Psoas muscle (tissue), 8 donors: Measurements from ENCODE around the gene SLC28A2. TPM values are rescaled to one million over a fixed set of nuclear protein-coding genes. Genes with fewer than 3 reads are reported as not detected.

Source experiments
- ATAC-seq, 4 donors: fragments of 200-7000 bp; cut with Tn5 transposase; one replicate each; pipeline ENCODE4 v1.9.1; 2020; ENCODE audit warnings: moderate library complexity in 3 of 4, mild to moderate bottlenecking in 2 of 4
- DNase-seq, 2 donors: peaks; one replicate each; pipeline ENCODE4 v3.0.0-alpha.2; 2020
- H3K27ac ChIP-seq: fragments of 200-600 bp; one replicate; pipeline ENCODE4 v1.8.0; 2022
- H3K27me3 ChIP-seq, 3 donors: fragments of 200-600 bp in 1 of 3; one replicate each; pipeline versions ENCODE4 v1.6.1 to v1.8.0; 2013 to 2022; ENCODE audit warnings: low read length in 2 of 3, mild to moderate bottlenecking in 2 of 3, moderate library complexity in 1 of 3; ENCODE audit not compliant: insufficient read depth in 3 of 3
- H3K36me3 ChIP-seq, 2 donors: fragments of 200-600 bp in 1 of 2; one replicate each; pipeline versions ENCODE4 v1.6.1 to v1.8.0; 2013 to 2022; ENCODE audit warnings: low read depth in 1 of 2, mild to moderate bottlenecking in 1 of 2, moderate library complexity in 1 of 2; ENCODE audit not compliant: insufficient read depth in 1 of 2
- H3K4me1 ChIP-seq: fragments of 200-600 bp; one replicate; pipeline ENCODE4 v1.8.0; 2022
- H3K4me3 ChIP-seq: fragments of 200-600 bp; one replicate; pipeline ENCODE4 v1.8.0; 2022; ENCODE audit warnings: mild to moderate bottlenecking
- H3K9me3 ChIP-seq: fragments of 200-600 bp; one replicate; pipeline ENCODE4 v1.8.0; 2022
- CTCF ChIP-seq: fragments of 200-600 bp; IDR thresholded peaks from one replicate; pipeline ENCODE4 v1.8.0; 2022; ENCODE audit warnings: antibody characterized with exemption
- WGBS, 3 donors: extraction: QIAGEN DNeasy Blood & Tissue Kit; methylation state at CpG; one replicate each; pipeline versions ENCODE4 v1.1.6 to v1.1.7; 2013; 5-methylcytosine and 5-hydroxymethylcytosine counted together
- intact Hi-C, 2 donors: fragments of 100-400 bp; cut with DNase I; formaldehyde crosslinking; loops; one replicate each; pipeline versions ENCODE4 v1.11.0 to v1.14.2; 2022
- polyA plus RNA-seq, 3 donors: library from polyadenylated mRNA; stranded (reverse); fragments of 200-250 nt; gene quantifications; one replicate each; pipeline ENCODE4 v1.2.3, GENCODE V29; 2013
- total RNA-seq, 4 donors: library from RNA; stranded (reverse); fragmentation: NEBNext Ultra II Directional in 2 of 4; extraction: Animal tissue kit (Norgen Biotek cat#: 25700) in 2 of 4; gene quantifications; one replicate each; pipeline versions ENCODE4 v1.2.1 to v1.2.4, GENCODE V29; 2021 to 2023
- donor health status: healthy with polysubstance abuse.
- donor health status: DM: no; HTN: no; CAD: no; lungs with moderate emphysema.
- donor health status: Bipolar disorder and iron deficiency.
- donor health status: healthy.
- donor health status: DM: yes; HTN: yes; CAD: no.
- donor health status: DM: no; HTN: no; CAD: no.
- donor health status: DM: no; HTN: no; CAD: no.
- donor health status: DM: yes; HTN: yes; CAD: no.

The SLC28A2 gene
- total and polyA plus RNA-seq, 7 donors: 0.01 TPM; not detected in 6

DNA sequence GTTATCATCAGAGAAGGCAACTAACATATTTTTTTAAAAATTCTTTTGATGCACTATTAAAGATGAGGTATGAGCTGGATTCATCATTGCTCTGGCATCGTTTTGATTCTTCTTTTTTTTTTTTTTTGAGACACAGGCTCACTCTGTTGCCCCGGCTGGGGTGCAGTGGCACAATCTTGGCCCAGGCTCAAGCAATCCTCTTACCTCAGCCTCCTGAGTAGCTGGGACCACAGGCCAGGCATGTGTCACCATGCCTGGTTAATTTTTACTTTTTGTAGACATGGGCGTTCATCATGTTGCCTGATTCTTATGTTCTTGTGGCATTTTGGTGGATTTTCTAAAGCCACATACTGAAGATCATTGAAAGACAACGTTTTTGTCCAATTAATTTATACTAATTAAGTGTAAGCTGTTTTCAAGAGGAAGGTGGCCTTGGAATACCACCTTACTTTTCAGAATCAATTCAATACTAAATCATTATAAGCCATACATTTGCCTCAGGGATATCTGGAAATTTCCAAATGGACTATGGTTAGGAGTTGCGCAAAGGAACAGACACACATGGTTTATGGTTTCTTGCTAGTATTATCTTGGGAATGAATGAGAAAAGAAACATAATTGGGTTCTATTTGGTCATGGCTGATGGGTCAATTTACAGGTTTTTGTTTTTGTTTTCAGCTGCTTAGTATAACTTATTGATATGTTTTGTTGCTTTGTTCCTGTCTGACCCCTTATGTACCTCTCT lies 22.8 kb downstream of the SLC28A2 start:
- Histone ChIP-seq H3K4me3 (no peak overlapping the region), H3K36me3 (no peaks in the 10 kb centered on the region), H3K9me3 (no peaks in the 10 kb centered on the region), H3K4me1 (peaks cover 11% of the 10 kb centered on the region), H3K27me3 (no peaks in the 10 kb centered on the region), H3K27ac (no peak overlapping the region)
- TF ChIP-seq CTCF: no peak
- WGBS, 3 donors: 74 to 86% (median 77%) methylated on average over 5 of the region's 5 CpGs
- intact Hi-C loops: no loop called here
- ATAC-seq (no peak), DNase-seq (no peak)

- no peaks in the 10 kb centered on the region for H3K27me3 ChIP-seq
- H3K4me3 ChIP-seq: no peak overlapping the region
- H3K36me3 ChIP-seq: no peaks in the 10 kb centered on the region
- WGBS, 3 donors: 0 to 6% (median 2%) methylated on average over 2 of the region's 2 CpGs
- H3K4me1 ChIP-seq: peaks cover 11% of the 10 kb centered on the region
- peak; percentile 50 for TF ChIP-seq CTCF
- intact Hi-C loops: no loop called here
- DNase-seq: no peak
- no peaks in the 10 kb centered on the region for H3K9me3 ChIP-seq
- ATAC-seq: no peak
- H3K27ac ChIP-seq: no peak overlapping the region
Observed at GRCh38 chr15:45276831-45277230, 24.8 kb downstream of the SLC28A2 start.

- H3K4me3 ChIP-seq: peak overlapping the region; percentile 89
- intact Hi-C loops: loop anchor here (2.0 kb wide), 2 partner anchors 78 to 112 kb away; no protein-coding TSS in a partner anchor
- no peaks in the 10 kb centered on the region for H3K9me3 ChIP-seq
- WGBS, 3 donors: 1 to 3% (median 1%) methylated on average over 33 of the region's 33 CpGs
- no peaks in the 10 kb centered on the region for H3K27me3 ChIP-seq
- no peaks in the 10 kb centered on the region for H3K36me3 ChIP-seq
- ATAC-seq (peak; percentile 100), DNase-seq (peak; percentile 97 to 99)
- H3K27ac ChIP-seq: peak overlapping the region; percentile 87
- TF ChIP-seq CTCF: no peak
- H3K4me1 ChIP-seq: peaks cover 11% of the 10 kb centered on the region
Observed at GRCh38 chr15:45279024-45279698, 27.1 kb downstream of the SLC28A2 start.

- intact Hi-C loops: no loop called here
- no peak for TF ChIP-seq CTCF
- Histone ChIP-seq H3K27me3 (no peaks in the 10 kb centered on the region), H3K4me3 (no peak overlapping the region), H3K36me3 (no peaks in the 10 kb centered on the region), H3K4me1 (peaks cover 4% of the 10 kb centered on the region), H3K9me3 (no peaks in the 10 kb centered on the region), H3K27ac (peak overlapping the region; percentile 34)
- no peak for DNase-seq
- 21 to 37% (median 28%) methylated on average over 2 of the region's 2 CpGs for WGBS, 3 donors
- peak in 3 of 4 donors; percentile 48 to 86 (median 63) for ATAC-seq
Observed at GRCh38 chr15:45285413-45285812, 33.4 kb downstream of the SLC28A2 start.
